Measurements from ENCODE around the gene ACYP2. TPM values are rescaled to one million over a fixed set of nuclear protein-coding genes. Genes with fewer than 3 reads are reported as not detected.

ACYP2 gene
- total and polyA plus RNA-seq, 4 donors: 16.3 to 36.4 (median 24.8) TPM

DNA sequence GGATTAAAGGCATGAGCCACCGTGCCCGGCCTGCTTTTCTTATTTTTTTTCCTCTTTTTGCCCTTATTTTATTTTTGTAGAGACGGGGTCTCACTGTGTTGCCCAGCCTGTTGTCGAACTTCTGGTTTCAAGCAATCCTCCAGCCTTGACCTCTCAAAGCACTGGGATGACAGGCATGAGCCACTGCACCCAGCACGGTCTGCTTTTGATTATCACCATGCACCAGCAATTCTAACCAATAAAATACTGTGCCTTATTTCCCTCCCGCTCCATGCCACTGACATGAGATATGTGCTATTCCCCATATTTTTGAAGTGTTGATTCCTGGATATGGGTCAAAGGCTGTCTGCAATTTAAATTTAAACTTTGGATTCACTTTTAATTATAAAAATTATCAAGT lies 42.9 kb downstream of the ACYP2 start:
- Histone ChIP-seq H3K36me3 (ENCODE audit: control insufficient read depth in 1 of 2, insufficient read depth in 2 of 2, low read length in 1 of 2) (peaks cover 3 to 7% of the 10 kb centered on the region in 2 donors), H3K27ac (ENCODE audit: low read depth in 1 of 2, low read length in 2 of 2) (no peak overlapping the region), H3K4me3 (ENCODE audit: low read length in 2 of 2) (no peak overlapping the region), H3K4me1 (ENCODE audit: control insufficient read depth in 1 of 2, insufficient read depth in 2 of 2, low read length in 2 of 2) (no peaks in the 10 kb centered on the region), H3K27me3 (ENCODE audit: control insufficient read depth in 1 of 2, insufficient read depth in 2 of 2, low read length in 1 of 2) (no peaks in the 10 kb centered on the region), H3K9me3 (ENCODE audit: control insufficient read depth, low read length) (peaks cover 2% of the 10 kb centered on the region)
- 92 to 96% methylated on average over 6 of the region's 6 CpGs for WGBS, 2 donors
- DNase-seq (no peak), ATAC-seq (ENCODE audit: low FRiP score) (no peak)
- intact Hi-C loops (cut with DNase I): no loop called here

DNA sequence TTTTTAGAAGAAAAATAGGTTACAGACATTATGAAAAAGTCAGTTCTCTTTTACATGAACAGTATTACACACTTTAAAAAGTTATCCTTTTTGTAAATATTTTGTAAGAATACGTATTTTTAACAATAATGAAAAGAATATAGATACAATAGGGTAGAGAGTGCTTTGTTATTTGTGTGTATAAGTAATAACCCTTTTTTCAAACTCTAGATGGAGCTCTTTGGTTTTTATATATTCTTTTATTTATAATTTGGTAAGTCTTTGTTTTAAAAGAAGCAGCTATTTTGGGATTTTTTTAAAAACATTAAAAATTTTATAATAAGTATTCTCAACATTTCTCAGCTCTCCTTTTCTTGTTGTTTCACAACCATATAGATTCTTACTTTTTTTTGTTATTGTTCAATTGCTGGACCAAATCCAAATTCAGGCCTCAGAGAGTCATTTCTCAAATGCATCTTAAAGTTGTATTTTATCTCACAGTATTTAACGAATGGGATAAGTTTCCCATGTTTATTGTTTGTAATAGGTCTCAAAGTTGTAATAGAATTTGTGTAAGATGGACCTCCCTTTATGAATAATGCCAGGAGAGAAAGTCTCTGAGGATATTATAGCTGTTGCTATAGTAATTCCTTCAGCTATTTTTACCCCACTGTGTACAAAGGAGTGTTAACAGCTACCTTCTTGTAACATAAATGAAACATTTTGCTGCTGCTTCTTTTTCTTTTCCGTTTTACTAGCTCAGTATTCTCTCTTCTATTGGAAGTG lies 46.4 kb downstream of the ACYP2 start:
- 40 to 44% methylated on average over 3 of the region's 3 CpGs for WGBS, 2 donors
- ATAC-seq (ENCODE audit: low FRiP score): no peak
- no peaks in the 10 kb centered on the region for H3K27me3 ChIP-seq (ENCODE audit: control insufficient read depth in 1 of 2, insufficient read depth in 2 of 2, low read length in 1 of 2)
- no peak overlapping the region for H3K27ac ChIP-seq (ENCODE audit: low read depth in 1 of 2, low read length in 2 of 2)
- H3K9me3 ChIP-seq (ENCODE audit: control insufficient read depth, low read length): no peaks in the 10 kb centered on the region
- no peaks in the 10 kb centered on the region for H3K4me1 ChIP-seq (ENCODE audit: control insufficient read depth in 1 of 2, insufficient read depth in 2 of 2, low read length in 2 of 2)
- intact Hi-C loops (cut with DNase I): no loop called here
- peaks cover 0 to 7% of the 10 kb centered on the region in 2 donors for H3K36me3 ChIP-seq (ENCODE audit: control insufficient read depth in 1 of 2, insufficient read depth in 2 of 2, low read length in 1 of 2)
- H3K4me3 ChIP-seq (ENCODE audit: low read length in 2 of 2): no peak overlapping the region
- no peak for DNase-seq

DNA sequence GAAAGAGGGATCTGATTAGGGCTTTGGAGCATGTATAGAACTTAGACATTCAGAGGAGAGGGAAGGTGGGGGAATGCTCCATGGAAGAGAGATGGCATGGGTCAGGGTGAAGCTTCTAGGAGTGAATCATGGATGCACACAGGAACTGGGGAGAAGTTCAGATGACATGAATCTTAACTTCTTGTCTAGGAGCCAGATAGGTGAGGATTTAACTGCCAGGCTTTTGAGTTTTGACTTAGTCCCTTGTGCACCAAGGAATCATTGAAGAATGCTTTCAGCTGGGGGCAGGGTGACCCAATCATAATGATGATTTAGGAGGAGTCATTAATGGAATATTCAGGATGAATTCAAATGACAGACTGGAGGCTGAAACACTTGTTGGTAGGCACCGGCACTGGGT lies 48.7 kb downstream of the ACYP2 start:
- no peak overlapping the region for H3K4me3 ChIP-seq (ENCODE audit: low read length in 2 of 2)
- no peaks in the 10 kb centered on the region for H3K27me3 ChIP-seq (ENCODE audit: control insufficient read depth in 1 of 2, insufficient read depth in 2 of 2, low read length in 1 of 2)
- 89 to 94% methylated on average over 1 of the region's 1 CpG for WGBS, 2 donors
- H3K27ac ChIP-seq (ENCODE audit: low read depth in 1 of 2, low read length in 2 of 2): no peak overlapping the region
- no peak for DNase-seq
- intact Hi-C loops (cut with DNase I): no loop called here
- H3K4me1 ChIP-seq (ENCODE audit: control insufficient read depth in 1 of 2, insufficient read depth in 2 of 2, low read length in 2 of 2): no peaks in the 10 kb centered on the region
- no peak for ATAC-seq (ENCODE audit: low FRiP score)
- H3K9me3 ChIP-seq (ENCODE audit: control insufficient read depth, low read length): no peaks in the 10 kb centered on the region
- peaks cover 0 to 7% of the 10 kb centered on the region in 2 donors for H3K36me3 ChIP-seq (ENCODE audit: control insufficient read depth in 1 of 2, insufficient read depth in 2 of 2, low read length in 1 of 2)

DNA sequence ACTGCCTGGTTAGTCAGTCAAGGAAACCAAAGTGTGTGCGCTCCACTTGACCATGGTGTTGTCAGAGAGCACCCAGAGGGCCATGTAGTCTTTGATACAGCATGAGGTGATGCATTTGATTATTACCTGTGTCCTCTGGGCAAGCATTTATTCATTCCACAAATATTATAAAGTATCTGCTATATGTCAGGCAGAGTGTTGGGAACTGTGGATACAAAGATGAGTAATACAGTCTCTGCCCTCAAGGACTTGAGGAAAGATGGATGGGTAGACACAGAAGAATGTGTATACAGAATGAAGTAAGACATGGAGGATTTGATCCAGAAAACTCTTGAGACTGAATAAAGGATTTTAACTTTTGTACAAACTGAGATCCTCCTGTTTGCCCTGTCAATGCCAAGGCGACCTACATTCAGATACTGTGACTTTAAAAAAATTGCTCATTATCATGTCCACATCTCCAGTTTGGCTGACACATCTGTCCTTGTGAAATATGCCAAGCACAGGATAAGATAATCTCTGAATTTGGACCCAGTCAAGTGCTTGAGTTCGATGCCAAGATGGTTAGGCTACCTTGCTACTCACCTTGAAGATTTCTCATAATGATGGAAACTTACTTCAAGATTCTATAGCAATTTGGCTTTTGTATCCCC lies 50.8 kb downstream of the ACYP2 start:
- WGBS, 2 donors: 95 to 97% methylated on average over 3 of the region's 3 CpGs
- Histone ChIP-seq H3K27ac (ENCODE audit: low read depth in 1 of 2, low read length in 2 of 2) (no peak overlapping the region), H3K9me3 (ENCODE audit: control insufficient read depth, low read length) (no peaks in the 10 kb centered on the region), H3K4me1 (ENCODE audit: control insufficient read depth in 1 of 2, insufficient read depth in 2 of 2, low read length in 2 of 2) (no peaks in the 10 kb centered on the region), H3K36me3 (ENCODE audit: control insufficient read depth in 1 of 2, insufficient read depth in 2 of 2, low read length in 1 of 2) (peaks cover 0 to 2% of the 10 kb centered on the region in 2 donors), H3K4me3 (ENCODE audit: low read length in 2 of 2) (no peak overlapping the region), H3K27me3 (ENCODE audit: control insufficient read depth in 1 of 2, insufficient read depth in 2 of 2, low read length in 1 of 2) (no peaks in the 10 kb centered on the region)
- intact Hi-C loops (cut with DNase I): no loop called here
- DNase-seq (no peak), ATAC-seq (ENCODE audit: low FRiP score) (no peak)

DNA sequence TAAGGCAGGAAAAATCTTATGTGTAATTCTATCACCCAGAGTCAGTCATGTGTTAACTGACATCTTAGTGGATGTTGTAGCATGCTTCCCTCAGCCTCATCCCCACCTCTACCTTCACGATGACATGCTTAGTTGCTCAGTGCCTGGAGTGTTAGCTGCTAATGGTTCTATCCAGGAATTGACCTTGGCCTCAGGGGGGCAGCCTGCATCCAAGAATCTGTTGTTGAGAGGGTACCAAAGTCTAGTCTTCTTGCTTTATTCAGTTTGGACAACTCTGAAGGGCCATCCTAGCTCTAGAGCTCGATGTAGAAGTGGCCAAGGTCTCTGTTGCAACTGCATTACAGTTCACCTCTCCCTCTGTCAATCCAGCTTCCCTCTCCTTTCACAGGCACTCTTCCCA lies 61.2 kb downstream of the ACYP2 start:
- Histone ChIP-seq H3K27ac (ENCODE audit: low read depth in 1 of 2, low read length in 2 of 2) (no peak overlapping the region), H3K9me3 (ENCODE audit: control insufficient read depth, low read length) (no peaks in the 10 kb centered on the region), H3K4me1 (ENCODE audit: control insufficient read depth in 1 of 2, insufficient read depth in 2 of 2, low read length in 2 of 2) (no peaks in the 10 kb centered on the region), H3K36me3 (ENCODE audit: control insufficient read depth in 1 of 2, insufficient read depth in 2 of 2, low read length in 1 of 2) (no peaks in the 10 kb centered on the region), H3K4me3 (ENCODE audit: low read length in 2 of 2) (no peak overlapping the region), H3K27me3 (ENCODE audit: control insufficient read depth in 1 of 2, insufficient read depth in 2 of 2, low read length in 1 of 2) (no peaks in the 10 kb centered on the region)
- 12 to 24% methylated on average over 2 of the region's 2 CpGs for WGBS, 2 donors
- intact Hi-C loops (cut with DNase I): loop anchor here in 1 of 2 donors (10.0 kb wide), 1 partner anchor 528 kb away; no protein-coding TSS in a partner anchor
- ATAC-seq (ENCODE audit: low FRiP score) (peak; percentile 56), DNase-seq (peak in 1 of 2 donors; percentile 81)

DNA sequence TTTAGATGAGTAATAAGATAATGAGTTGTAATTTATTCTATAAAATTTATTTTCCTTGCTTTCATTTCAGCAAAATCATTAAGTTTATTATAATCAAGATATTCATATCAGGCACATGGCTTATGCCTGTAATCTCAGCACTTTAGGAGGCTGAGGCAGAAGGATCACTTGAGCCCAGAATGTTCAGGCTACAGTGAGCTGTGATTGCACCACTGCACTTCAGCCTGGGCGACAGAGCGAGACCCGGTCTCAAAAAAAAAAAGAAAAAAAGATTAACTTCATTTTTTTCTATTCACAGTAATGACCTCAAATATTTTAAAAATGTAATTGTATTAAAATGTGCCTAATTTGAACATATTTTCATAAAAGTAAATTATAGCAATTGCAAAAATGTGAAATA lies 67.9 kb downstream of the ACYP2 start:
- WGBS, 2 donors: 93 to 96% methylated on average over 3 of the region's 3 CpGs
- H3K36me3 ChIP-seq (ENCODE audit: control insufficient read depth in 1 of 2, insufficient read depth in 2 of 2, low read length in 1 of 2): no peaks in the 10 kb centered on the region
- no peak overlapping the region for H3K4me3 ChIP-seq (ENCODE audit: low read length in 2 of 2)
- intact Hi-C loops (cut with DNase I): no loop called here
- DNase-seq (no peak), ATAC-seq (ENCODE audit: low FRiP score) (no peak)
- no peak overlapping the region for H3K27ac ChIP-seq (ENCODE audit: low read depth in 1 of 2, low read length in 2 of 2)
- no peaks in the 10 kb centered on the region for H3K4me1 ChIP-seq (ENCODE audit: control insufficient read depth in 1 of 2, insufficient read depth in 2 of 2, low read length in 2 of 2)
- no peaks in the 10 kb centered on the region for H3K9me3 ChIP-seq (ENCODE audit: control insufficient read depth, low read length)
- no peaks in the 10 kb centered on the region for H3K27me3 ChIP-seq (ENCODE audit: control insufficient read depth in 1 of 2, insufficient read depth in 2 of 2, low read length in 1 of 2)

DNA sequence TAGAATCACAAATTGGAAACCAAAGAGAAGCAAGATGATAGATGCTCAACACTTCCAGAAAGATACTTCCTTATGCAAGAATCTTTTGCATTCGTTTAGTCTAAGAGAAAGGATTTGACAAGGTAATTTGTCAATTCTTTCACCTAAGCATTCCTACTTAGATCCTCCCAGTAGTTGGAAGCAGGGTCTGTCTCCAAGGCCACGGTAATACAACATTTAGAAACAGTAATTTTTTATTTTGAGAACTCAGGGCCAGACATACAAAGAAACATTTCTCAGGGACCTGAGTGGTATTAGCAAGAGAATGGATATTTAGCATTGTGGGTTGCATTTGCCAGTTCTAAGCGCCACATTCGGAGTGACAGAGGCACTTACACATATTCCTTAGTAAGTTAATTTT lies 68.6 kb downstream of the ACYP2 start:
- ATAC-seq (ENCODE audit: low FRiP score): no peak
- Histone ChIP-seq H3K4me3 (ENCODE audit: low read length in 2 of 2) (no peak overlapping the region), H3K27ac (ENCODE audit: low read depth in 1 of 2, low read length in 2 of 2) (no peak overlapping the region), H3K4me1 (ENCODE audit: control insufficient read depth in 1 of 2, insufficient read depth in 2 of 2, low read length in 2 of 2) (no peaks in the 10 kb centered on the region), H3K36me3 (ENCODE audit: control insufficient read depth in 1 of 2, insufficient read depth in 2 of 2, low read length in 1 of 2) (no peaks in the 10 kb centered on the region), H3K9me3 (ENCODE audit: control insufficient read depth, low read length) (no peaks in the 10 kb centered on the region), H3K27me3 (ENCODE audit: control insufficient read depth in 1 of 2, insufficient read depth in 2 of 2, low read length in 1 of 2) (no peaks in the 10 kb centered on the region)
- intact Hi-C loops (cut with DNase I): no loop called here
- DNase-seq: no peak
- 4 to 10% methylated on average over 4 of the region's 4 CpGs for WGBS, 2 donors

DNA sequence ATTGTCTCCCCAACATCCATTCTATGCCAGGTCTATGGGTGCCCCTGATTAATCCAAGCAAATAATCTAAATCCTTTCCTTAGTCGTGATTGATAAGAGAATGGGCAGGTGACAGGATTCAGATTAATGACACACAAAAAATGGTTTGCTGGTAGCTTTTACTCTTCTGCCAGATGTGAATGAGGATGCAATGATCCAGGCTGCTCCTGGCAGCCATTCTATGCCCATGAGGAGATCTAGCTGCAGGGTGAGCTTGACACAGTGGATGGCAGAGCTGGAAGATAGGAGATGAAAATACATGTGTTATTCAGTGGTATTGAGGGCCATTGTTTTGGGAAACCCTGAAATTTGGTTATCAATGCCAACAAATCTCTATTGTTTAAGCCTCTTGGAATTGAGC lies 69.7 kb downstream of the ACYP2 start:
- Histone ChIP-seq H3K27ac (ENCODE audit: low read depth in 1 of 2, low read length in 2 of 2) (no peak overlapping the region), H3K9me3 (ENCODE audit: control insufficient read depth, low read length) (no peaks in the 10 kb centered on the region), H3K36me3 (ENCODE audit: control insufficient read depth in 1 of 2, insufficient read depth in 2 of 2, low read length in 1 of 2) (no peaks in the 10 kb centered on the region), H3K4me3 (ENCODE audit: low read length in 2 of 2) (no peak overlapping the region), H3K4me1 (ENCODE audit: control insufficient read depth in 1 of 2, insufficient read depth in 2 of 2, low read length in 2 of 2) (no peaks in the 10 kb centered on the region), H3K27me3 (ENCODE audit: control insufficient read depth in 1 of 2, insufficient read depth in 2 of 2, low read length in 1 of 2) (no peaks in the 10 kb centered on the region)
- DNase-seq: no peak
- intact Hi-C loops (cut with DNase I): no loop called here
- WGBS, 2 donors: 85 to 96% methylated on average over 1 of the region's 1 CpG
- ATAC-seq (ENCODE audit: low FRiP score): no peak

DNA sequence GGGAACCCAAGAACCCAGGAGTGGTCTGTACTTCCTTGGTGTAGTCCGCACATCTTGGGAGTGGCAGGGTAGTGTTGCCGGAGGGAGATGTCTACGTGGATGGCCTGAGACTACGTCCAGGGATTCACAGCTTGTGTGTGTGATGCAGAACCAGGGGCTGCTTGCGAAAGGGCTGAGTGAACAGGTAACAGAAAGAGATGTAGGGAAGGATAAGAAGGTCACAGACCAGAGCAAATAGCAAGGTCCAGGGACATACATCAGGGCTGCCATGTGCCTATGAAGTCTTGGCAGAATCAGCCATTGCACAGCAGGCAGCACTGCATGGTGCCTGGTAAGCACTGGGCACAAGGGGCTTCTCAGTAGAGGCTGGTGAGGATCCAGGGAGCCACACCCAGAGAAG lies 71.9 kb downstream of the ACYP2 start:
- Histone ChIP-seq H3K9me3 (ENCODE audit: control insufficient read depth, low read length) (no peaks in the 10 kb centered on the region), H3K36me3 (ENCODE audit: control insufficient read depth in 1 of 2, insufficient read depth in 2 of 2, low read length in 1 of 2) (peaks cover 0 to 2% of the 10 kb centered on the region in 2 donors), H3K4me1 (ENCODE audit: control insufficient read depth in 1 of 2, insufficient read depth in 2 of 2, low read length in 2 of 2) (no peaks in the 10 kb centered on the region), H3K27ac (ENCODE audit: low read depth in 1 of 2, low read length in 2 of 2) (no peak overlapping the region), H3K4me3 (ENCODE audit: low read length in 2 of 2) (no peak overlapping the region), H3K27me3 (ENCODE audit: control insufficient read depth in 1 of 2, insufficient read depth in 2 of 2, low read length in 1 of 2) (no peaks in the 10 kb centered on the region)
- DNase-seq (no peak), ATAC-seq (ENCODE audit: low FRiP score) (no peak)
- WGBS, 2 donors: 87 to 98% methylated on average over 5 of the region's 5 CpGs
- intact Hi-C loops (cut with DNase I): no loop called here

Data from aorta (tissue), 5 donors.